Heart right ventricle (tissue), 16 donors: Measurements from ENCODE around the gene PTH2. TPM values are rescaled to one million over a fixed set of nuclear protein-coding genes. Genes with fewer than 3 reads are reported as not detected.

ENCODE experiments used
- ATAC-seq, 8 donors: fragments of 200-7000 bp; cut with Tn5 transposase; one replicate each; pipeline ENCODE4 v1.9.1; 2020; ENCODE audit warnings: mild to moderate bottlenecking in 8 of 8, moderate library complexity in 8 of 8, moderate number of reproducible peaks in 1 of 8
- DNase-seq, 2 donors: peaks; one replicate each; pipeline ENCODE4 v3.0.0-alpha.2; 2020
- H3K27ac ChIP-seq, 10 donors: fragments of 200-600 bp; sonication (generic) in 2 of 10; one replicate each; pipeline versions ENCODE4 v1.5.0 to v1.8.0; 2020 to 2022; ENCODE audit warnings: mild to moderate bottlenecking in 3 of 10
- H3K27me3 ChIP-seq, 7 donors: fragments of 200-600 bp; one replicate each; pipeline ENCODE4 v1.8.0; 2021 to 2022; ENCODE audit warnings: mild to moderate bottlenecking in 2 of 7
- H3K36me3 ChIP-seq, 9 donors: fragments of 200-600 bp; sonication (generic) in 1 of 9; one replicate each; pipeline versions ENCODE4 v1.5.0 to v1.8.0; 2020 to 2022; ENCODE audit warnings: mild to moderate bottlenecking in 2 of 9
- H3K4me1 ChIP-seq, 9 donors: fragments of 200-600 bp; sonication (generic) in 1 of 9; one replicate each; pipeline versions ENCODE4 v1.5.0 to v1.8.0; 2020 to 2022; ENCODE audit warnings: mild to moderate bottlenecking in 4 of 9
- H3K4me3 ChIP-seq, 10 donors: fragments of 200-600 bp; sonication (generic) in 2 of 10; one replicate each; pipeline versions ENCODE4 v1.5.0 to v1.8.0; 2020 to 2022; ENCODE audit warnings: mild to moderate bottlenecking in 7 of 10, moderate library complexity in 2 of 10
- H3K9me3 ChIP-seq, 11 donors: fragments of 200-600 bp in 10 of 11; sonication (generic) in 2 of 11; one replicate each; pipeline versions ENCODE4 v1.5.0 to v1.8.0; 2013 to 2022; ENCODE audit warnings: mild to moderate bottlenecking in 2 of 11, control low read depth in 1 of 11, moderate library complexity in 1 of 11
- CTCF ChIP-seq, 9 donors: fragments of 200-600 bp; sonication (generic) in 2 of 9; IDR thresholded peaks; one replicate each; pipeline versions ENCODE4 v1.5.0 to v1.8.0; 2021 to 2022; ENCODE audit warnings: antibody characterized with exemption in 9 of 9, mild to moderate bottlenecking in 5 of 9, moderate library complexity in 1 of 9
- WGBS, 2 donors: extraction: QIAGEN DNeasy Blood & Tissue Kit; methylation state at CpG; one replicate each; pipeline ENCODE4 v1.1.7; 2013; ENCODE audit warnings: inconsistent platforms in 1 of 2; 5-methylcytosine and 5-hydroxymethylcytosine counted together
- intact Hi-C, 10 donors: fragments of 100-400 bp; cut with DNase I; formaldehyde crosslinking; loops; one replicate each; pipeline versions ENCODE4 v1.11.1 to v1.14.2; 2022
- polyA plus RNA-seq, 2 donors: library from polyadenylated mRNA; stranded (reverse); fragments of 200-250 nt; gene quantifications; one replicate each; pipeline ENCODE4 v1.2.3, GENCODE V29; 2013
- total RNA-seq, 10 donors: library from RNA; stranded (reverse); fragmentation: NEBNext Ultra II Directional in 3 of 10; extraction: Animal tissue kit (Norgen Biotek cat#: 25700) in 3 of 10; gene quantifications; one replicate each; pipeline versions ENCODE4 v1.2.1 to v1.2.4, GENCODE V29; 2021 to 2023
- donor health status: Arrhythmogenic right ventricular cardiomyopathy.
- donor health status: ischemic (EF 13 %, LVEDD 7.1; RV severe dilation, severe dysfunction).
- donor health status: healthy with polysubstance abuse.
- donor health status: DM: no; HTN: yes; CAD: no.
- donor health status: DM: no; HTN: no; CAD: no.
- donor health status: ischemic (EF 25% LVEDD 6.9; RV normal size, moderate dysfunction).
- donor health status: ischemic (EF 25% LVEDD 5.7; RV mildly dilated, moderate dysfunction).
- donor health status: healthy.
- donor health status: DM: yes; HTN: yes; CAD: no.
- donor health status: Ischemic cardiomyopathy.
- donor health status: ischemic (EF 35%, LVEDD 5.7; RV mildly dilated, moderate dysfunction).
- donor health status: nonischemic (EF 11% LVEDD 7.7; RV severe dilation, severe dysfunction).
- donor health status: DM: yes; HTN: yes; CAD: no.
- donor health status: PGD.
- donor health status: ischemic (EF 29% LVEDD 5.4; RV normal size, mild dysfunction).
- donor health status: nonischemic (EF 23%, LVEDD 6.1; RV moderate dilation, normal function).

PTH2 gene
- total and polyA plus RNA-seq, 12 donors: not detected

- WGBS, 2 donors: 47 to 56% methylated on average over 7 of the region's 7 CpGs
- Histone ChIP-seq H3K4me1 (no peaks in the 10 kb centered on the region), H3K27ac (no peak overlapping the region), H3K27me3 (peaks cover 0 to 12% (median 0%) of the 10 kb centered on the region in 7 donors), H3K4me3 (no peak overlapping the region), H3K36me3 (no peaks in the 10 kb centered on the region), H3K9me3 (no peaks in the 10 kb centered on the region)
- no peak for ATAC-seq
- no peak for TF ChIP-seq CTCF (IDR thresholded peaks at IDR 0.05)
- intact Hi-C loops: loop anchor here in 1 of 10 donors (5.0 kb wide), 1 partner anchor 34 kb away; no protein-coding TSS in a partner anchor
- no peak for DNase-seq
Observed at GRCh38 chr19:49403404-49404187, 19.6 kb downstream of the PTH2 start.

- H3K36me3 ChIP-seq: no peaks in the 10 kb centered on the region
- intact Hi-C loops: loop anchor here in 1 of 10 donors (5.0 kb wide), 1 partner anchor 37 kb away; no protein-coding TSS in a partner anchor
- no peak for TF ChIP-seq CTCF (IDR thresholded peaks at IDR 0.05)
- H3K9me3 ChIP-seq: no peaks in the 10 kb centered on the region
- no peak for ATAC-seq
- no peak for DNase-seq
- no peaks in the 10 kb centered on the region for H3K4me1 ChIP-seq
- H3K27ac ChIP-seq: no peak overlapping the region
- H3K27me3 ChIP-seq: peaks cover 0 to 23% (median 7%) of the 10 kb centered on the region in 7 donors
- WGBS, 2 donors: 84 to 87% methylated on average over 6 of the region's 6 CpGs
- H3K4me3 ChIP-seq: no peak overlapping the region
Observed at GRCh38 chr19:49400029-49400428, 23.2 kb downstream of the PTH2 start.

- Histone ChIP-seq H3K9me3 (no peaks in the 10 kb centered on the region), H3K4me1 (no peaks in the 10 kb centered on the region), H3K27me3 (peaks cover 0 to 33% (median 9%) of the 10 kb centered on the region in 7 donors), H3K27ac (no peak overlapping the region), H3K36me3 (no peaks in the 10 kb centered on the region), H3K4me3 (no peak overlapping the region)
- intact Hi-C loops: loop anchor here in 1 of 10 donors (10.0 kb wide), 1 partner anchor 146 kb away; no protein-coding TSS in a partner anchor
- WGBS, 2 donors: 82% methylated on average over 6 of the region's 6 CpGs
- DNase-seq: no peak
- TF ChIP-seq CTCF (IDR thresholded peaks at IDR 0.05): no peak
- no peak for ATAC-seq
Observed at GRCh38 chr19:49398931-49399330, 24.3 kb downstream of the PTH2 start.

- H3K36me3 ChIP-seq: no peaks in the 10 kb centered on the region
- WGBS, 2 donors: 69 to 70% methylated on average over 11 of the region's 11 CpGs
- H3K27me3 ChIP-seq: peaks cover 0 to 37% (median 9%) of the 10 kb centered on the region in 7 donors
- ATAC-seq: no peak
- no peak for DNase-seq
- H3K9me3 ChIP-seq: no peaks in the 10 kb centered on the region
- no peak overlapping the region for H3K27ac ChIP-seq
- H3K4me3 ChIP-seq: no peak overlapping the region
- intact Hi-C loops: loop anchor here in 1 of 10 donors (10.0 kb wide), 1 partner anchor 147 kb away; no protein-coding TSS in a partner anchor
- TF ChIP-seq CTCF (IDR thresholded peaks at IDR 0.05): no peak
- H3K4me1 ChIP-seq: no peaks in the 10 kb centered on the region
Observed at GRCh38 chr19:49398001-49398615, 25.1 kb downstream of the PTH2 start.
